T47D (cell line): ENCODE measurements around the gene PSRC1.

Experiments
- DNase-seq, 2 experiments: peaks; one replicate each; pipeline versions ENCODE4 v3.0.0 to v3.0.0-alpha.2; 2011 to 2012; ENCODE audit warnings: low read depth in 1 of 2, low spot score in 1 of 2
- JUND ChIP-seq: IDR thresholded peaks from 2 replicates; pipeline ENCODE4 v1.6.1; 2012; ENCODE audit warnings: low read depth
- in situ Hi-C: cut with HindIII; loops from 2 replicates; pipeline ENCODE4 v1.10.0; 2016; ENCODE audit warnings: low sequenced_read_pairs, low pct_unique_long_range_greater_than_20kb

Gene PSRC1

DNA sequence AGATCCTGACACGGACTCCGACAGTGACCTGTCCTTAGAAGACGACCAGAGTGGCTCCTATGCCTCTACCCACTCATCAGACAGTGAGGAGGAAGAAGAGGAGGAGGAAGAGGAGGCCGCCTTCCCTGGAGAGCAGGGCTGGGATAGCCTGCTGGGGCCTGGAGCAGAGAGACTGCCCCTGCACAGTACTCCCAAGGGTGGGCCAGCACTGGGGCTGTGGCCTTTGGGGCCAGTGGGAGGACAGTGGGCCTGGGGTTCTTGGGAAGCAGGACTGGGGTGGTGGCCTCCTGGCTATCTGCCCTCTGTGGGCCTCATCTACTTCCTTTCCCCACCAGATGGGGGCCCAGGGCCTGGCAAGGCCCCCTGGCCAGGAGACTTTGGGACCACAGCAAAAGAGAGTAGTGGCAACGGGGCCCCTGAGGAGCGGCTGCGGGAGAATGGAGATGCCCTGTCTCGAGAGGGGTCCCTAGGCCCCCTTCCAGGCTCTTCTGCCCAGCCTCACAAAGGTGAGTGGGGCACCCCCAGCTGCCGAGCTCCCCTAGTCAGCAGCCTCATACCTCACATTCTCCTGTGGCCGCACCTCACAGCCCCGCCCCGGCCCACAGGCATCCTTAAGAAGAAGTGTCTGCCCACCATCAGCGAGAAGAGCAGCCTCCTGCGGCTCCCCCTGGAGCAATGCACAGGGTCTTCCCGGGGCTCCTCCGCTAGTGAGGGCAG, 10.0 kb downstream of the PSRC1 start:
- no peak for DNase-seq
- in situ Hi-C loops, result no loop called here
- no peak for TF ChIP-seq JUND

GRCh38 chr1:109272021-109272799, 10.7 kb downstream of the PSRC1 start:
- in situ Hi-C loops, result no loop called here
- no peak for TF ChIP-seq JUND
- no peak for DNase-seq

GRCh38 chr1:109271458-109271857, 11.5 kb downstream of the PSRC1 start:
- TF ChIP-seq JUND, result no peak
- in situ Hi-C loops, result no loop called here
- no peak for DNase-seq

- no peak for DNase-seq
- in situ Hi-C loops, result no loop called here
- no peak for TF ChIP-seq JUND
These were observed 12.2 kb downstream of the PSRC1 start for GRCh38 chr1:109270623-109271317.

DNA sequence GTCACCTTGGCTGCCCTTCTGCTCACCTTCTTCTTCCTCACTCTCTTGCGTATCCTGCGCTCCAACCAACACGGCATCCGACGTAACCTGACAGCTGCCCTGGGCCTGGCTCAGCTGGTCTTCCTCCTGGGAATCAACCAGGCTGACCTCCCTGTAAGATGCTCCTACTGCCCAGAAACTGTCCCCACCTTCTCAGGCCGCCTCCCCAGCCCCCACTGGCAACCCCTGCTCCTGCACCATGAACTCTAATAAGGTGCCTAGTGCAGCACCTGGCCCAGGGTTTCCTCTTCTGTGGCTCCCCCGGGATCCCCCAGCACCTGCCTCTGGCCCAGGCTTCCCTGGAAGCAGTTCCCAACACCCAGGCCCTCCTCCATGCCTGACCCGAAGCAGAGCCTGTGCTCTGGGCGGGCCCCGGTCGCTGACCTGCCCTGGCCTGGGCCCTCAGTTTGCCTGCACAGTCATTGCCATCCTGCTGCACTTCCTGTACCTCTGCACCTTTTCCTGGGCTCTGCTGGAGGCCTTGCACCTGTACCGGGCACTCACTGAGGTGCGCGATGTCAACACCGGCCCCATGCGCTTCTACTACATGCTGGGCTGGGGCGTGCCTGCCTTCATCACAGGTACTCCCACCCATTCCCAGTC, 12.8 kb downstream of the PSRC1 start:
- no peak for TF ChIP-seq JUND
- in situ Hi-C loops, result no loop called here
- no peak for DNase-seq

- in situ Hi-C loops, result no loop called here
- DNase-seq, result no peak
- no peak for TF ChIP-seq JUND
These were observed 13.5 kb downstream of the PSRC1 start for GRCh38 chr1:109269212-109269980.

DNA sequence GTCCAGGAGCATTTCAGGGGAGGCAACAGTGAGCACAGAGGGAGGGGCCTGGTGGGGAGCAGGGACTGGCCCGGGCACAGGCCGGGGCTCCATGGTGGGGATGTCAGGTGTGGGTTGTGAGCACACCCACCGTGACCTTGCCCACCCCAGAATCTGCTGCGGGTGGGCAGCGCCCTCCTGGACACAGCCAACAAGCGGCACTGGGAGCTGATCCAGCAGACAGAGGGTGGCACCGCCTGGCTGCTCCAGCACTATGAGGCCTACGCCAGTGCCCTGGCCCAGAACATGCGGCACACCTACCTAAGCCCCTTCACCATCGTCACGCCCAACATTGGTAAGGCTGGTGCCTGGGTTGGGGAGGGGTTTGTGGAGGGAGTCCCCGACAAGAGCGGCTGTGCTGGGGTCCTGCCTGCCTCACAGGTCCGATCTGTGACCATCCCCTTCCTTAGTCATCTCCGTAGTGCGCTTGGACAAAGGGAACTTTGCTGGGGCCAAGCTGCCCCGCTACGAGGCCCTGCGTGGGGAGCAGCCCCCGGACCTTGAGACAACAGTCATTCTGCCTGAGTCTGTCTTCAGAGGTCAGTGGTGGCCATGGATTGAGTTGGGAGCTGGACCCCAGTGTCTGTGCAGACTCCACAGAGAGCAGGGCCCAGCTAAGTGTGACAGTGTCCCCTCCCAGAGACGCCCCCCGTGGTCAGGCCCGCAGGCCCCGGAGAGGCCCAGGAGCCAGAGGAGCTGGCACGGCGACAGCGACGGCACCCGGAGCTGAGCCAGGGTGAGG, 14.3 kb downstream of the PSRC1 start:
- in situ Hi-C loops, result no loop called here
- DNase-seq, result no peak
- no peak for TF ChIP-seq JUND

DNA sequence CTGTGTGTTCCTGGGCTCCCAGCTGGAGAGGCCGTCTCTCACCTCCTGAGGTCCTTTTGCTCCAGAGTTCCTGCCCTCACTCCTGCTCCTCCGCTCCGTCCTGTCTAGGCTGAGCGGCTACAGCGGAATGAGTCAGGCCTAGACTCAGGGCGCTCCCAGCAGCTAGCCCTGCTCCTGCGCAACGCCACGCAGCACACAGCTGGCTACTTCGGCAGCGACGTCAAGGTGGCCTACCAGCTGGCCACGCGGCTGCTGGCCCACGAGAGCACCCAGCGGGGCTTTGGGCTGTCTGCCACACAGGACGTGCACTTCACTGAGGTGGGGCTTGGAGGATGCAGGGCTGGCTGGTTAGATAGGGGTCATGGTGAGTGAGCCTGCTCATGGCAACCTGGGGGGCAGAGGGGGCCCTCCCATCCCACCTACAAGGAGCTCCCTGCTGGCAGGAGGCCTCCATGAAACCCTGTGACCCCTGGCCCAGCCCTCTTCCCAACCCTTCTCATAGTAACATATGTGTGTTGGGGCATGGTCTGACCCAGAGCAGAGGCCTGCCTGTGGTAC, 15.1 kb downstream of the PSRC1 start:
- in situ Hi-C loops, result no loop called here
- no peak for TF ChIP-seq JUND
- DNase-seq, result no peak

GRCh38 chr1:109266965-109267364, 16.0 kb downstream of the PSRC1 start:
- no peak for TF ChIP-seq JUND
- in situ Hi-C loops, result no loop called here

DNA sequence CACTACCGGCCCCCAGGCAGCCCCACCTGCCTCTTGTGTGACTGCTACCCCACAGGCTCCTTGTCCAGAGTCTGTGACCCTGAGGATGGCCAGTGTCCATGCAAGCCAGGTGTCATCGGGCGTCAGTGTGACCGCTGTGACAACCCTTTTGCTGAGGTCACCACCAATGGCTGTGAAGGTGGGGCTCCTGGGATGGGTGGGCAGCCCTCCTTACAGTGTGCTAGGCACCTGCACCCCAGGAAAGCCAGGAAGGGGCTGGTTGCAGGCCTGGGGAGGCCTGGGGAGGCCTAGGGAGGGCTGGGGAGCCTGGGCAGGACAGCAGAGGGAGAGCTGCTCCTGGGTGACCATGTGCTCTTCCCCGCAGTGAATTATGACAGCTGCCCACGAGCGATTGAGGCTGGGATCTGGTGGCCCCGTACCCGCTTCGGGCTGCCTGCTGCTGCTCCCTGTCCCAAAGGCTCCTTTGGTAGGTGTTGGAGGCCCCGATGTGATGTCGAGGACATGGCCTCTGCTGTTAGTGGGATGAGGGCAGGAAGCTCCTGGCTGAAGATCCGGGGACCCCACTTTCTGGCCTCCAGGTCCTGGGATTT, 17.1 kb downstream of the PSRC1 start:
- TF ChIP-seq JUND, result no peak
- in situ Hi-C loops, result no loop called here
- no peak for DNase-seq

More at GRCh38 chr1:109266965-109267364, 16.0 kb downstream of the PSRC1 start:
- no peak for DNase-seq

DNA sequence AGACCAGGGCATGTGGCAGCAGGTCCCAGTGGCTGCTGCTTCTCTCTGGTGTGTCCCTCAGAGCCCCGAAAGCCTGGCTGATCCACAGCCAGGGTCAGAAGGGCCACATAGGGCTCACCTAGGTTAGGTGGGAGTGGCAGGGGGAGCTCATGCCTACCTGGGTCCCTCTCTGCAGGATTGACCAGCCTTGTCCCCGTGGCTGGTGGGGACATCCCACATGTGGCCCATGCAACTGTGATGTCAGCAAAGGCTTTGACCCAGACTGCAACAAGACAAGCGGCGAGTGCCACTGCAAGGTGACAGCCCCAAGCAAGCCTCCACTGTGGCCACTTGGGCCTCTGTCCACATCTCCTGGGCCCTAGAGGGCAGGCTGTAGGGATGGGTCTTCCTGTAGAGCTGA, 17.9 kb downstream of the PSRC1 start:
- TF ChIP-seq JUND, result no peak
- DNase-seq, result no peak
- in situ Hi-C loops, result no loop called here
